Measurements from ENCODE around the gene ANKHD1.

GRCh38 chr5:140382866-140383265 lies 18.8 kb upstream of the ANKHD1 start:
- TF ChIP-seq ZSCAN30 (tag by site-specific recombination; IDR thresholded peaks at IDR 0.05), result no peak
- TF ChIP-seq ZNF239 (tag by site-specific recombination; IDR thresholded peaks at IDR 0.05), result no peak
- no peak for TF ChIP-seq CTCF (tag by site-specific recombination; IDR thresholded peaks at IDR 0.05)
- TF ChIP-seq ZNF274 (IDR thresholded peaks at IDR 0.05; ENCODE audit: low read length), result no peak
- TF ChIP-seq ZNF274 (tag by site-specific recombination; IDR thresholded peaks at IDR 0.05; ENCODE audit: borderline replicate concordance), result no peak
- no peak for TF ChIP-seq BCL11A (tag by site-specific recombination; IDR thresholded peaks at IDR 0.05; ENCODE audit: low read depth)
- no peak for TF ChIP-seq ZNF121 (tag by site-specific recombination; IDR thresholded peaks at IDR 0.05)
- no peak for TF ChIP-seq SCRT2 (tag by site-specific recombination; IDR thresholded peaks at IDR 0.05)
- TF ChIP-seq ZNF433 (tag by site-specific recombination; IDR thresholded peaks at IDR 0.05; ENCODE audit: low read depth), result no peak

Data from HEK293 (cell line).